HG02885 (cell line): Measurements from ENCODE around the gene MAD1L1.

ENCODE experiments used
- ATAC-seq: cut with Tn5 transposase; IDR thresholded peaks from one replicate; pipeline ENCODE4 v1.9.1; 2021; ENCODE audit warnings: mild to moderate bottlenecking; ENCODE audit not compliant: unreplicated experiment, poor library complexity

The MAD1L1 gene

GRCh38 chr7:1767524-1767923 is 465.2 kb downstream of the MAD1L1 start:
- ATAC-seq, result no peak
